HG02981 (cell line): ENCODE measurements around the gene YPEL5.
A peak's percentile ranks its signal among the peaks of the same experiment; 100 is the strongest.
"Not testable (repeated sequence)": the region's sequence is repeated elsewhere in the genome, so short reads cannot be mapped to it uniquely, and the experiment has no call there.

ENCODE experiments used
- ATAC-seq: cut with Tn5 transposase; IDR thresholded peaks from one replicate; pipeline ENCODE4 v1.9.1; 2021; ENCODE audit warnings: mild to moderate bottlenecking, moderate library complexity; ENCODE audit not compliant: unreplicated experiment

YPEL5 gene

GRCh38 chr2:30136764-30137444 lies 9.9 kb upstream of the YPEL5 start:
- ATAC-seq = no peak

- peak; percentile 75 for ATAC-seq
Observed at GRCh38 chr2:30139131-30139870, 7.5 kb upstream of the YPEL5 start.

- ATAC-seq = no peak
Observed at GRCh38 chr2:30141136-30141535, 5.7 kb upstream of the YPEL5 start.

GRCh38 chr2:30144260-30144659 lies 2.5 kb upstream of the YPEL5 start:
- no peak for ATAC-seq

GRCh38 chr2:30144951-30145350 lies 1.9 kb upstream of the YPEL5 start:
- not testable (repeated sequence) for ATAC-seq

- no peak for ATAC-seq
Observed at GRCh38 chr2:30145826-30146336, 926 bp upstream of the YPEL5 start.

- ATAC-seq = peak; percentile 1
Observed at GRCh38 chr2:30147196-30147714, 448 bp downstream of the YPEL5 start.

GRCh38 chr2:30147715-30148610 lies 1.2 kb downstream of the YPEL5 start:
- peak; percentile 14 for ATAC-seq

- no peak for ATAC-seq
Observed at GRCh38 chr2:30148850-30149249, 2.0 kb downstream of the YPEL5 start.

- no peak for ATAC-seq
Observed at GRCh38 chr2:30149513-30149912, 2.7 kb downstream of the YPEL5 start.

GRCh38 chr2:30149976-30150375 lies 3.2 kb downstream of the YPEL5 start:
- ATAC-seq = no peak

GRCh38 chr2:30150786-30151185 lies 4.0 kb downstream of the YPEL5 start:
- no peak for ATAC-seq

GRCh38 chr2:30152385-30152784 lies 5.6 kb downstream of the YPEL5 start:
- no peak for ATAC-seq

- no peak for ATAC-seq
Observed at GRCh38 chr2:30155202-30155601, 8.4 kb downstream of the YPEL5 start.

- no peak for ATAC-seq
Observed at GRCh38 chr2:30155889-30156658, 9.3 kb downstream of the YPEL5 start.

GRCh38 chr2:30157616-30158015 lies 10.8 kb downstream of the YPEL5 start:
- no peak for ATAC-seq

GRCh38 chr2:30159766-30160165 lies 13.0 kb downstream of the YPEL5 start:
- no peak for ATAC-seq

- ATAC-seq = no peak
Observed at GRCh38 chr2:30161929-30162706, 15.3 kb downstream of the YPEL5 start.

GRCh38 chr2:30162806-30163205 lies 16.0 kb downstream of the YPEL5 start:
- no peak for ATAC-seq
